Osteoblast (primary cell): Measurements from ENCODE around the gene PTN. TPM values are rescaled to one million over a fixed set of nuclear protein-coding genes. Genes with fewer than 3 reads are reported as not detected.

ENCODE experiments used
- DNase-seq: peaks from one replicate; pipeline ENCODE4 v3.0.0; 2011; ENCODE audit warnings: low spot score, mixed read lengths; ENCODE audit not compliant: insufficient read length; ENCODE audit errors: missing footprints
- H2AFZ ChIP-seq: 2 replicates; pipeline ENCODE4 v1.6.0; 2011; ENCODE audit warnings: mild to moderate bottlenecking, low read length
- H3K27ac ChIP-seq: 2 replicates; pipeline ENCODE4 v1.5.1; 2011; ENCODE audit warnings: mild to moderate bottlenecking, low read depth, low read length, moderate library complexity
- H3K27me3 ChIP-seq: 2 replicates; pipeline ENCODE4 v1.6.0; 2012; ENCODE audit warnings: mild to moderate bottlenecking, control low read depth, inconsistent platforms, low read length, moderate library complexity; ENCODE audit not compliant: insufficient read depth
- H3K36me3 ChIP-seq: 2 replicates; pipeline ENCODE4 v1.5.1; 2011; ENCODE audit warnings: mild to moderate bottlenecking, low read length, control low read depth, moderate library complexity; ENCODE audit not compliant: insufficient read depth
- H3K4me1 ChIP-seq: 2 replicates; pipeline ENCODE4 v1.5.1; 2011; ENCODE audit warnings: mild to moderate bottlenecking, low read length, control low read depth, moderate library complexity; ENCODE audit not compliant: insufficient read depth
- H3K4me2 ChIP-seq: 2 replicates; pipeline ENCODE4 v1.6.0; 2011; ENCODE audit warnings: mild to moderate bottlenecking, low read length; ENCODE audit not compliant: insufficient read depth
- H3K4me3 ChIP-seq: fragments of 200-600 bp; sonication (generic); 3 replicates; pipeline ENCODE4 v1.5.1; 2012; ENCODE audit warnings: mild to moderate bottlenecking, low read length, inconsistent platforms; ENCODE audit not compliant: insufficient read depth
- H3K79me2 ChIP-seq: 2 replicates; pipeline ENCODE4 v1.6.0; 2012; ENCODE audit warnings: mild to moderate bottlenecking, low read length, control low read depth, inconsistent platforms; ENCODE audit not compliant: insufficient read depth
- H3K9me3 ChIP-seq: 2 replicates; pipeline ENCODE4 v1.5.1; 2011; ENCODE audit warnings: low read depth, low read length, control low read depth
- H4K20me1 ChIP-seq: 2 replicates; pipeline ENCODE4 v1.6.0; 2012; ENCODE audit warnings: mild to moderate bottlenecking, low read length, control low read depth; ENCODE audit not compliant: insufficient read depth
- total RNA-seq: library from RNA; depleted of rRNA; stranded (reverse); fragments of >200 nt; gene quantifications from 2 replicates; pipeline ENCODE4 v1.2.3, GENCODE V29; 2012
- TF ChIP-seq, protein P1 (sequence below): IDR thresholded peaks from 2 replicates; pipeline ENCODE4 v1.5.1; 2011; ENCODE audit warnings: mild to moderate bottlenecking, low read depth, low read length, moderate library complexity; ENCODE audit errors: extremely low read depth

The PTN gene
- total RNA-seq, 1 donor, result 21.0 TPM

GRCh38 chr7:137209151-137209817 is 134.2 kb downstream of the PTN start:
- no peaks in the 10 kb centered on the region for H3K27me3 ChIP-seq
- no peak overlapping the region for H3K27ac ChIP-seq
- no peak overlapping the region for H3K4me2 ChIP-seq
- H3K36me3 ChIP-seq, result no peaks in the 10 kb centered on the region
- H3K4me1 ChIP-seq, result no peaks in the 10 kb centered on the region
- DNase-seq, result no peak
- no peaks in the 10 kb centered on the region for H3K9me3 ChIP-seq
- TF ChIP-seq, protein P1, sequence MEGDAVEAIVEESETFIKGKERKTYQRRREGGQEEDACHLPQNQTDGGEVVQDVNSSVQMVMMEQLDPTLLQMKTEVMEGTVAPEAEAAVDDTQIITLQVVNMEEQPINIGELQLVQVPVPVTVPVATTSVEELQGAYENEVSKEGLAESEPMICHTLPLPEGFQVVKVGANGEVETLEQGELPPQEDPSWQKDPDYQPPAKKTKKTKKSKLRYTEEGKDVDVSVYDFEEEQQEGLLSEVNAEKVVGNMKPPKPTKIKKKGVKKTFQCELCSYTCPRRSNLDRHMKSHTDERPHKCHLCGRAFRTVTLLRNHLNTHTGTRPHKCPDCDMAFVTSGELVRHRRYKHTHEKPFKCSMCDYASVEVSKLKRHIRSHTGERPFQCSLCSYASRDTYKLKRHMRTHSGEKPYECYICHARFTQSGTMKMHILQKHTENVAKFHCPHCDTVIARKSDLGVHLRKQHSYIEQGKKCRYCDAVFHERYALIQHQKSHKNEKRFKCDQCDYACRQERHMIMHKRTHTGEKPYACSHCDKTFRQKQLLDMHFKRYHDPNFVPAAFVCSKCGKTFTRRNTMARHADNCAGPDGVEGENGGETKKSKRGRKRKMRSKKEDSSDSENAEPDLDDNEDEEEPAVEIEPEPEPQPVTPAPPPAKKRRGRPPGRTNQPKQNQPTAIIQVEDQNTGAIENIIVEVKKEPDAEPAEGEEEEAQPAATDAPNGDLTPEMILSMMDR, result no peak
- H2AFZ ChIP-seq, result no peak overlapping the region
- H3K4me3 ChIP-seq, result no peak overlapping the region
- H3K79me2 ChIP-seq, result no peaks in the 10 kb centered on the region
- H4K20me1 ChIP-seq, result no peaks in the 10 kb centered on the region

GRCh38 chr7:137206770-137207169 is 136.8 kb downstream of the PTN start:
- Histone ChIP-seq H3K79me2 (no peaks in the 10 kb centered on the region), H3K9me3 (no peaks in the 10 kb centered on the region), H4K20me1 (no peaks in the 10 kb centered on the region), H3K27ac (no peak overlapping the region), H2AFZ (no peak overlapping the region), H3K4me3 (no peak overlapping the region), H3K4me1 (no peaks in the 10 kb centered on the region), H3K4me2 (no peak overlapping the region), H3K36me3 (no peaks in the 10 kb centered on the region), H3K27me3 (no peaks in the 10 kb centered on the region)
- no peak for DNase-seq
- TF ChIP-seq, protein P1, result no peak

GRCh38 chr7:137204246-137204645 is 139.3 kb downstream of the PTN start:
- TF ChIP-seq, protein P1, result no peak
- Histone ChIP-seq H3K27me3 (no peaks in the 10 kb centered on the region), H3K79me2 (no peaks in the 10 kb centered on the region), H3K9me3 (no peaks in the 10 kb centered on the region), H3K36me3 (no peaks in the 10 kb centered on the region), H2AFZ (no peak overlapping the region), H3K27ac (no peak overlapping the region), H3K4me2 (no peak overlapping the region), H3K4me3 (no peak overlapping the region), H4K20me1 (no peaks in the 10 kb centered on the region), H3K4me1 (no peaks in the 10 kb centered on the region)
- DNase-seq, result no peak

- Histone ChIP-seq H3K4me3 (no peak overlapping the region), H3K27ac (no peak overlapping the region), H3K27me3 (no peaks in the 10 kb centered on the region), H2AFZ (no peak overlapping the region), H3K36me3 (no peaks in the 10 kb centered on the region), H3K4me2 (no peak overlapping the region), H4K20me1 (no peaks in the 10 kb centered on the region), H3K9me3 (no peaks in the 10 kb centered on the region), H3K4me1 (no peaks in the 10 kb centered on the region), H3K79me2 (no peaks in the 10 kb centered on the region)
- TF ChIP-seq, protein P1, result no peak
- no peak for DNase-seq
Measured at GRCh38 chr7:137203351-137203750, 140.2 kb downstream of the PTN start.
